22Rv1 (cell line): ENCODE measurements around the gene ZNF81.

Experiments used
- H3K27ac ChIP-seq: fragments of 450-650 bp; 2 replicates; pipeline ENCODE4 v1.5.1; 2017
- CTCF ChIP-seq: fragments of 450-650 bp; IDR thresholded peaks from 2 replicates; pipeline ENCODE4 v1.5.1; 2017; ENCODE audit warnings: mild to moderate bottlenecking
- ZFX ChIP-seq: fragments of 450-650 bp; IDR thresholded peaks from 2 replicates; pipeline ENCODE4 v1.6.1; 2017; ENCODE audit warnings: antibody characterized with exemption, borderline replicate concordance

The ZNF81 gene

DNA sequence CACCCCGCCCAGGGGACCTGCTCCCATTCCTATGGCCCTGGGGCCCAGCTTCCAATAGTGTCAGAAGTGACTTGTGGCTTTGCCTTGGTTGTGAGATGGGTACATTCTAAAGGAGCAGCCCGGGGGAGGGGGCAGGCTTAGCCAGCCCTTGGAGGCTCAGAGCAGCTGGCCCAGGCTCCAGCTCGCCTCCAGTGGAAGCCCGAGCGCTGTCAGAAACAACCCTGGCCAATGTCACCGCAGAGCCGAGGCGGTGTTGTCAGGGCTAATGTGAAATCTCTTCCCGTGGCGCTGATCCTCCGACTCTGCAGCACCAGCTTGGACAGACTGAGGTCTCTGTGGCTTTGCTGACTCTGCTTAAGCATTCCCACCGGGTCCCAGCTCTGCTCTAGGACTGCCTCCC lies 29.2 kb upstream of the ZNF81 start:
- no peak for TF ChIP-seq ZFX
- TF ChIP-seq CTCF: no peak
- H3K27ac ChIP-seq: no peak overlapping the region

DNA sequence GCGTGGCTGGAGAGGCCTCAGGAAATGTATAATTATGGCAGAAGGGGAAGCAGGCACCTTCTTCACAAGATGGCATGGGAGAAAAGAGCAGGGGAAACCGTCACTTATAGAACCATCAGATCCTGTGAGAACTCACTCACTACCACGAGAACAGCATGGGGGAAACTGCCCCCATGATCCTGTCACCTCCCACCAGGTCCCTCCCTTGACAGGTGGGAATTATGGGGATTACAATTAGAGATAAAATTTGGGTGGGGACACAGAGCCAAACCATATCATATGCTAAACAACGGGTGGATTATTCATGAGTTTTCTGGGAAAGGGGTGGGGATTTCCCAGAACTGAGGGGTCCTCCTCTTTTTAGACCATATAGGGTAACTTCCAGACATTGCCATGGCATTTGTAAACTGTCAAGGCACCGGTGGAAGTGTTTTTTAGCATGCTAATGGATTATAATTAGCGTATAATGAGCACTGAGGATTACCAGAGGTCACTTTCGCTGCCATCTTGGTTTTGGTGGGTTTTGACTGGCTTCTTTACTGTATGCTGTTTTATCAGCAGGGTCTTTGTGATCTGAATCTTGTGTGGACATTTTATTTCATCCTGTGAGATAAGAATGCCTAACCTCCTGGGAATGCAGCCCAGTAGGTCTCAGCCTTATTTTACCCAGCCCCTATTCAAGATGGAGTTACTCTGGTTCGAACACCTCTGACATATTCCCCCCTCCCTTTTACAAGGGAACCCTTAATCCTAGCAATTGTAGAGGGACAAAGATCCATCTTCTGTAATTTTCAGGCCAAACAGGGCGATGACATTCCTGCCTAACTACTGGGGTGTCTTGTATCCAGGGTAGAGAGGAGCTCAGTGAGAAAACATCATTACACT lies 27.6 kb upstream of the ZNF81 start:
- no peak overlapping the region for H3K27ac ChIP-seq
- TF ChIP-seq CTCF: no peak
- no peak for TF ChIP-seq ZFX

DNA sequence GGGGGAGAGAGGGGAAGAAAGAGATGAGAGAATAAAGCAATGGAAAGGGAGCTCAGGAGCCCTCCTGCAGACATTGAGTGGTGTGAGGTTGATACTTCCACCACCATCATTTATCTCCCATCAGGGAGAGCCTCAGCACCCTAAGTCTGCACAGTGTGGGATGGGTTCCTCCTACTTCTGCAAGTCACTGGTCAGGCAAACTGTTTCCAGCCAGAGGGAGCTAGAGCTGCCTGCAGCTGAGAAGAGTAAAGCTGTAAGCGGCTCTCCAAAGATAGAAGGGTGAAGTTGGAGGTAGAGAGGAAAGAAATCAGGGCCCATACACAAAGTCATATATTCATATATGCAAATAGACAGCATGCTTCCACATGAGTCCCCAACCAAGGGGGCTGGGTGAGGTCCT lies 21.9 kb upstream of the ZNF81 start:
- no peak for TF ChIP-seq CTCF
- TF ChIP-seq ZFX: no peak
- H3K27ac ChIP-seq: no peak overlapping the region

DNA sequence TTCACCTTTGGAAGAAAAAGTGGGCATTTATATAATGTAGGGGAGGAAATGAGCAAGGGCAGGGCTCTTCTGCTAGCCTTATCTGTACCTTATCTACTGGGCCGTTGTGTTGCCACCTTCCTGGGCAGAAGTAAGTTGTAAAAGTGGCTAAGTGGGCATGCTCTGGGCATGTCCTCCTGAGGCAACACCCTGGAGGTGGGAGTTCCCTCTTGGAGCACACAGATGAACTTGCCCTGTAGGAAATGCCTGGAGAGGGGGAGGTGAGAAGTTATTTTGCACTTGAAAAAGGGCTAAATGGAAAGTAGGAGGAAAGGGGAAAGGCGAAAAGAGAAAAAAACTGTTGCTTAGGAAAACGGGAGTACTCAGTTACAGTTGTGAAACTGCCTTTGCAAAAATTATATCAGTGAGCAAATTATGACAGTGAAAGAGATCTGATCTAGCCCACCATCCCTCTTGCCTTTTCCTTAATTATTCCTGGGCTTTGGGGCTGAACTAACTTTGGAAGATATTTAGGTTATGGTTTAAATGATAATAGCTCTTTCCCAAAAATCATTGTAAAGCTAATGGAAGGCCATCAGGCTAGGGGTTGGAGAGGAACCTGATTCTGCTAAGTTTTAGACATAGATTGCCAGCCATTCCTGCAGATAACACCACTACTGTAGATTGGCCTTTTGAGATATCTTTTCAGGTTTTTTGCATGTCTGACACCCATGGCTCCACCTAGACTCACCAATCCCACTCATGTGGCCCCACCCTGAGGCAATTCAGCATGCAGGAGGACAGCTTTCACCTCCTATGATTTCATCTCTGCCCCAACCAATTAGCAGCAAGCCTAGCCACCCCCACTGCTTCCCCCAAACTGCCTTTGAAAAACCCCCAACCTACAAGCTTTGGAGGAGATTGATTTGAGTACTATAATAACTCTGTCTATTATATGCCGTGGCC lies 20.5 kb upstream of the ZNF81 start:
- H3K27ac ChIP-seq: no peak overlapping the region
- TF ChIP-seq ZFX (no peak), CTCF (no peak)

GRCh38 chrX:47817421-47817820 lies 19.3 kb upstream of the ZNF81 start:
- TF ChIP-seq CTCF (no peak), ZFX (no peak)
- H3K27ac ChIP-seq: no peak overlapping the region

DNA sequence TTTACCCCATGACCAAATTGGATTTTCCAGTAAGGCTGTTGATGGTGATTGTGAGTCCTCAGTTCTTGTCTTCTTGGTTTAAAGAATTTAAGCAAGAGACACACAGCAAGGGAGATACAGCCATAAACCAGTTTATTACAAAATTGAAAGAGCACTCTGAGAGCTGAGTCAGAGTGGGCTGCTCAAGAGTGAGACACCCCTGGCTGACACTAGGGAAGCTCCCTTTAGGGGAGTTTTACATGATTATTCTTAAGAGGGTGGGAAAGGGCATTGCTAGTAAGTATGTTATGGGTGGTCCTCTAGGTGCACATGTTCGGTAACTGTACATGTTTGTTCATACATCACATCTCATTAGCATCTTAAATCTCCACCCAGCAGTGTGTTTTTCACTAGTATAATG lies 18.8 kb upstream of the ZNF81 start:
- H3K27ac ChIP-seq: no peak overlapping the region
- TF ChIP-seq ZFX (no peak), CTCF (no peak)
